ENCODE results near the gene ST6GAL2. TPM values are rescaled to one million over a fixed set of nuclear protein-coding genes. Genes with fewer than 3 reads are reported as not detected.

ST6GAL2 gene
- total RNA-seq, 1 donor = 4.3 TPM

GRCh38 chr2:106764614-106765013 lies 121.4 kb downstream of the ST6GAL2 start:
- H3K4me3 ChIP-seq (ENCODE audit: low read depth, low read length) = no peak overlapping the region
- no peak for DNase-seq (ENCODE audit: low read depth)
- TF ChIP-seq, protein P1, sequence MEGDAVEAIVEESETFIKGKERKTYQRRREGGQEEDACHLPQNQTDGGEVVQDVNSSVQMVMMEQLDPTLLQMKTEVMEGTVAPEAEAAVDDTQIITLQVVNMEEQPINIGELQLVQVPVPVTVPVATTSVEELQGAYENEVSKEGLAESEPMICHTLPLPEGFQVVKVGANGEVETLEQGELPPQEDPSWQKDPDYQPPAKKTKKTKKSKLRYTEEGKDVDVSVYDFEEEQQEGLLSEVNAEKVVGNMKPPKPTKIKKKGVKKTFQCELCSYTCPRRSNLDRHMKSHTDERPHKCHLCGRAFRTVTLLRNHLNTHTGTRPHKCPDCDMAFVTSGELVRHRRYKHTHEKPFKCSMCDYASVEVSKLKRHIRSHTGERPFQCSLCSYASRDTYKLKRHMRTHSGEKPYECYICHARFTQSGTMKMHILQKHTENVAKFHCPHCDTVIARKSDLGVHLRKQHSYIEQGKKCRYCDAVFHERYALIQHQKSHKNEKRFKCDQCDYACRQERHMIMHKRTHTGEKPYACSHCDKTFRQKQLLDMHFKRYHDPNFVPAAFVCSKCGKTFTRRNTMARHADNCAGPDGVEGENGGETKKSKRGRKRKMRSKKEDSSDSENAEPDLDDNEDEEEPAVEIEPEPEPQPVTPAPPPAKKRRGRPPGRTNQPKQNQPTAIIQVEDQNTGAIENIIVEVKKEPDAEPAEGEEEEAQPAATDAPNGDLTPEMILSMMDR (IDR thresholded peaks at IDR 0.05; ENCODE audit: insufficient read depth, low read depth, low read length) = no peak

- no peak overlapping the region for H3K4me3 ChIP-seq (ENCODE audit: low read depth, low read length)
- no peak for DNase-seq (ENCODE audit: low read depth)
- TF ChIP-seq, protein P1 (IDR thresholded peaks at IDR 0.05; ENCODE audit: insufficient read depth, low read depth, low read length) = no peak
Observed at GRCh38 chr2:106759966-106760365, 126.0 kb downstream of the ST6GAL2 start.

GRCh38 chr2:106758901-106759497 lies 127.0 kb downstream of the ST6GAL2 start:
- no peak for DNase-seq (ENCODE audit: low read depth)
- TF ChIP-seq, protein P1 (IDR thresholded peaks at IDR 0.05; ENCODE audit: insufficient read depth, low read depth, low read length) = no peak
- H3K4me3 ChIP-seq (ENCODE audit: low read depth, low read length) = no peak overlapping the region
